NCI-H69 (cell line): ENCODE measurements around the gene RAP1GAP2.
A peak's percentile ranks its signal among the peaks of the same experiment; 100 is the strongest.
"Not testable (repeated sequence)": the region's sequence is repeated elsewhere in the genome, so short reads cannot be mapped to it uniquely, and the experiment has no call there.

Experiments
- DNase-seq: peaks from one replicate; lab custom pipeline; 2025; lab: John Stamatoyannopoulos, UW

RAP1GAP2 gene

GRCh38 chr17:2996810-2997670, 200.8 kb downstream of the RAP1GAP2 start:
- DNase-seq = no peak

GRCh38 chr17:2998469-2998901, 202.2 kb downstream of the RAP1GAP2 start:
- DNase-seq = not testable (repeated sequence)

GRCh38 chr17:3002538-3003295, 206.5 kb downstream of the RAP1GAP2 start:
- DNase-seq = no peak

- DNase-seq = peak; percentile 17
These were observed 207.3 kb downstream of the RAP1GAP2 start for GRCh38 chr17:3003296-3004149.

DNA sequence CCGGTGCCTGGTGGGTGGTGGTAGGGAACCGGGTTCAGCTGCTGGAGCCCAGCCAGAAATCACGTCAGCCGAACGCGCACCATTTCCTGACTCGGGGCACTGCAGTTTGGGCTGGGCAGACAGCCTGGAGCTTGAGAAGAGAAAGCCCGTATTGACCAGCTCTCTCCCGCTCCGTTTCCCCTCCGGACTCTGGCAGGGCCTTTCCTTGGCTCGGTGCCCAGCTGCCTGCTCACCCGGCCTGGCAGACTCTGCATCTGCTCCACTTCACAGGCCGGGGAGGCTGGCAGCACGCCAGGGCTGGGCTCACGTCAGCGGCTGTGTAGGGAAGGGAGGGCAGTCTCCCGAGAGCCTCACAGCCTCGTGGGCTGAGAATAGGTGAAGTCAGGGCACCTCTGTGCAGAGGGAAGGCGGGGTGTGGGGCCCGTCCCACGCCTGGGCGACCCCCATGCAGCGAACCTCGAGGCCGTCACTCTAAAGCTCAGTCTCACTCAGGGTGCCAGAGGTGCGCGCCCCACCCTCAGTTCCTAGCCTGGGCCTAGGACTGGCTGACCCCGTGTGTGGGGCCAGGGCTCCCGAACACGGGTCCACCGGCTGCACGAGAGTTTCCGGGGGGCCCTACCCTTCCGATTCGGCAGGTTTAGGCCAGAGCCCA, 208.0 kb downstream of the RAP1GAP2 start:
- DNase-seq = peak; percentile 96

GRCh38 chr17:3004925-3005324, 208.7 kb downstream of the RAP1GAP2 start:
- peak; percentile 13 for DNase-seq

DNA sequence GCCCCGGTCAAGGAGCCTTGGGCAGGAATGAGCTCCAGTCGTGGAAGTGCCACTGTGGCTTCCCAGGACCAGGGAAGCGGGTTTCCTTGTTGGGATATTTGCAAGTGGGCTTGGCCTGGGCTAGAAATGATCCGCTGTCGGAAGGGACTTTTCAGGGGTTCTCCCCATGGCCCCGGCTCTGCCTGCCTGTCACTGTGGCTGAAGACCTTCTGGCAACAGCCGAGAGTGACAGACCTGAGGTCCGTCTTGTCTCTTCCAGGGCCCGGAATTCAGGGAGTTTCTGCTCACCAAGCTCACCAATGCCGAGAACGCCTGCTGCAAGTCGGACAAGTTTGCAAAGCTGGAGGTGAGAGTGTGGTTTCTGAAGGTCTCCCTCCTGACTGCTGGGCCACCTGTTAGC, 209.5 kb downstream of the RAP1GAP2 start:
- no peak for DNase-seq

GRCh38 chr17:3006801-3007200, 210.6 kb downstream of the RAP1GAP2 start:
- DNase-seq = no peak

GRCh38 chr17:3007651-3008121, 211.4 kb downstream of the RAP1GAP2 start:
- no peak for DNase-seq

DNA sequence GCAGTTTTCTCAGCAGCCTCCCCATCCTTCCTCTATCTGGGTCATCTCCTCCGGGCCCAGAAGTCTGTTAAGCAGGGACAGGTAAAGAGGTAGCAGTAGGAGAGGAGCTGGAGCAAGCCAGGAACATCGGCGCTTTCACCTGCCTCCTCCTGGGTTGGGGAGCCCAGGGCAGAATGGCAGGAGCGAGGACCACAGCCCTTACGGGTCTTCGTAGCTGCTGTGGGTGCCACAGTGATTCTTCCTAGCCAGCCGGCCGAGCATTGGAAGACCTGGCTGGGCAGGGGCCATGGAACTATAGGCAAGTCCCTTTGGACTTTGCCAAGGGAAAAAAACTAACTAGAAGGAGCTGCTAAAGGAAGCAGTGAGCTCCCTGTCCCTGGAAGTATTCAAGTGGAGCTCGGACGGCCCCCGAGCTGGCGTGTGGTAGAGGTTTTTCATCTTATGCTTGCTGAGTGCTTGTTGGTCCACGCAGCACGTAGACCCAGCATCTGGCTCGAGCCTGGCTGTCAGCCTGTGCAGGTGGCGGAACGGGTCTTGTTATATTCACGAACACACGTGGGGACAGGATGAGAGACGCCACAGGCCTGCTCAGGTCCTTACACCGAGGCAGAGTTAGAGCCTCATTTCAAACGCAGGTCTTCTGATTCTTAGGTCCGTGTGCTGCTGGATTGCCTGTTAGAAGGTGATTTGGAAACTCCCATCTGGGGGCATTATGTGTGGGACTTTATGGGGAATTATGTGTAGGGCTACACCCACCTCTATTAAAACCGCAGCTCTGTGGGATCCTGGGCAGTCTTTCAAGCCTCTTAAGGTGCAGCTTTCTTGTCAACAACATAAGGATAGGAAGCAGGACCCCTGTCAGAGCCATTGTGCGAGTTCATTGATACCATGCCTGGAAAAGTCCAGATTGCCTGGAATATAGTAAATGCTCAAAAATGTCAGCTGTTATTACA, 212.4 kb downstream of the RAP1GAP2 start:
- DNase-seq = no peak

- no peak for DNase-seq
These were observed 213.2 kb downstream of the RAP1GAP2 start for GRCh38 chr17:3009411-3009920.

- DNase-seq = no peak
These were observed 215.7 kb downstream of the RAP1GAP2 start for GRCh38 chr17:3011891-3012290.

- peak; percentile 41 for DNase-seq
These were observed 216.8 kb downstream of the RAP1GAP2 start for GRCh38 chr17:3012926-3013581.

- DNase-seq = no peak
These were observed 219.7 kb downstream of the RAP1GAP2 start for GRCh38 chr17:3015890-3016289.

DNA sequence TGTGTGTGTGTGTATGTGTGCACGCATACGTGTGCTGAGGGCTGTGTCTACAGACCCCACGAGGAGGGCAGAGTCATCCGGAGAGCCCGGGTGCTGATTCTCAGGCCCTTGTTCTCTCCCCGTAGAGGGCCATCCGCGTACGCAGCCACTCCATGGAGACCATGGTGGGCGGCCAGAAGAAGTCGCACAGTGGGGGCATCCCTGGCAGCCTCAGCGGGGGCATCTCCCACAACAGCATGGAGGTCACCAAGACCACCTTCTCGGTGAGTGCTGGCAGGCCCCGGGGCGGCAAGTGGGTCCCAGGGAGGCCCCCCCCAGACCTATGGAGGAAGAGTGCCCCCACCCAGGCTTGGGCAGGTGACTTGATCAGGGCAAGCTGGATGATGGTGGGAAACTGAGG, 221.7 kb downstream of the RAP1GAP2 start:
- DNase-seq = no peak

GRCh38 chr17:3019761-3020160, 223.5 kb downstream of the RAP1GAP2 start:
- no peak for DNase-seq

- no peak for DNase-seq
These were observed 224.1 kb downstream of the RAP1GAP2 start for GRCh38 chr17:3020381-3020780.

DNA sequence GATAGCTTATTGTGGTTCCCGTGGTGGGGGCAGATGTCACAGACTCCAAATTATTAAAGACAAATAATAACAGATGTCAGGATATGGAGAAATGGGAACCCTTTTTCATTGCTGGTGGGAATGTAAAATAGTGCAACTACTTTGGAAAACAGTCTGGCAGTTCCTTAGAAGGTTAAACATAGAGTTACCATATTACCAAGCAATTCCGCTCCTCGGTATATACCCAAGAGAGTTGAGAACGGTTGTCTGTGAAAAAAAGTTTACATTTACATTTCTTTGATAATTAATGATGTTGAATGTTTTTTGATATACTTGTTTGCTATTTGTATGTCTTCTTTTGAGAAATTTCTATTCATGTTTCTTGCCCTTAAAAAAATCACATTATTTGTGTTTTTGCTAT, 226.0 kb downstream of the RAP1GAP2 start:
- DNase-seq = no peak

GRCh38 chr17:3024346-3024745, 228.1 kb downstream of the RAP1GAP2 start:
- DNase-seq = no peak
